Muscle of back (tissue), 11 donors: Measurements from ENCODE around the gene C22orf15. TPM values are rescaled to one million over a fixed set of nuclear protein-coding genes. Genes with fewer than 3 reads are reported as not detected.

Experiments
- DNase-seq, 3 donors: peaks; one replicate each; pipeline versions ENCODE4 v3.0.0 to v3.0.0-alpha.2; 2013
- polyA plus RNA-seq, 10 donors: library from polyadenylated mRNA; unstranded; fragments of 120-200 nt; gene quantifications; one replicate each; pipeline ENCODE4 v1.2.1, GENCODE V29; 2013; ENCODE audit not compliant: insufficient read length in 10 of 10

C22orf15 gene
- polyA plus RNA-seq, 10 donors, result 0.14 to 0.61 (median 0.33) TPM; not detected in 1

- DNase-seq, result peak in 1 of 3 donors; percentile 66
Measured at GRCh38 chr22:23750367-23750713, 12.4 kb upstream of the C22orf15 start.

- peak; percentile 83 to 93 (median 90) for DNase-seq
Measured at GRCh38 chr22:23750714-23751440, 11.9 kb upstream of the C22orf15 start, which contains the start of gene ZNF70. Gene ZNF70, minus strand, starts transcription at chr22:23751112. Its CDS starts 5,972 bp downstream, at chr22:23745140.

- DNase-seq, result no peak
Measured at GRCh38 chr22:23751441-23751996, 11.3 kb upstream of the C22orf15 start.

GRCh38 chr22:23752090-23752691, 10.6 kb upstream of the C22orf15 start:
- DNase-seq, result no peak

GRCh38 chr22:23752750-23753149, 10.0 kb upstream of the C22orf15 start:
- no peak for DNase-seq

GRCh38 chr22:23753385-23753784, 9.4 kb upstream of the C22orf15 start:
- DNase-seq, result no peak

- no peak for DNase-seq
Measured at GRCh38 chr22:23754220-23754919, 8.4 kb upstream of the C22orf15 start, which contains the start of gene VPREB3. Gene VPREB3, minus strand, starts transcription at chr22:23754425. Its CDS starts 62 bp downstream, at chr22:23754363.

GRCh38 chr22:23754980-23755636, 7.7 kb upstream of the C22orf15 start:
- no peak for DNase-seq

GRCh38 chr22:23755711-23756110, 7.1 kb upstream of the C22orf15 start:
- no peak for DNase-seq

GRCh38 chr22:23756891-23757290, 5.9 kb upstream of the C22orf15 start:
- DNase-seq, result no peak

GRCh38 chr22:23759566-23759965, 3.2 kb upstream of the C22orf15 start:
- DNase-seq, result no peak

- no peak for DNase-seq
Measured at GRCh38 chr22:23760056-23760455, 2.7 kb upstream of the C22orf15 start.

GRCh38 chr22:23763579-23763945, 772 bp downstream of the C22orf15 start:
- no peak for DNase-seq

- no peak for DNase-seq
Measured at GRCh38 chr22:23763954-23764353, 1.2 kb downstream of the C22orf15 start.

GRCh38 chr22:23764899-23765881, 2.4 kb downstream of the C22orf15 start:
- DNase-seq, result no peak

GRCh38 chr22:23767303-23767672, 4.5 kb downstream of the C22orf15 start:
- DNase-seq, result peak in 1 of 3 donors; percentile 33

GRCh38 chr22:23767673-23768548, 5.1 kb downstream of the C22orf15 start, which contains the start of gene CHCHD10:
Gene CHCHD10, minus strand, starts transcription at chr22:23767972. Its CDS starts 98 bp downstream, at chr22:23767874.
- DNase-seq, result peak in 2 of 3 donors; percentile 82 to 91

- no peak for DNase-seq
Measured at GRCh38 chr22:23769321-23769965, 6.7 kb downstream of the C22orf15 start.

GRCh38 chr22:23772315-23772648, 9.5 kb downstream of the C22orf15 start:
- DNase-seq, result no peak
